ENCODE data around the gene SORBS2.

SORBS2 gene

DNA sequence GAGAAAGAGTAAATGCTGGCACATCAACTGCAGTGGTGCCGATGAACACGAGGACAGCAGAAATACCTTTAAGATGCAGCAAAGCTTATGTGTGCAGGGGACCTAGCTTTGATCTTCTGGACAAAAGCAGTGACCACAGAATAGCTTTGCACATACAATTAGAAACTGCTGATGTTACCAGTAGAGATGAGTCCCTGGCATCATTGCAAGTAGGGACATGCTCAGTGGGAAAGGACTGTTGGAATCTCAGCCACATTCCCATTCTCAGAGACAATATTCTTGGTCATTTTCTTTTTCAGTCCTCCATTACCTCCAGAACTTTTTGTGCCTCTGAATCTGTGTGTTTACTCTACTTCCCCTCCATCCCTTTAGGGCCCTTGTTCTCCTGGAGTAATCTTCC is 259.7 kb downstream of the SORBS2 start:
- DNase-seq (ENCODE audit: low read depth), result no peak

DNA sequence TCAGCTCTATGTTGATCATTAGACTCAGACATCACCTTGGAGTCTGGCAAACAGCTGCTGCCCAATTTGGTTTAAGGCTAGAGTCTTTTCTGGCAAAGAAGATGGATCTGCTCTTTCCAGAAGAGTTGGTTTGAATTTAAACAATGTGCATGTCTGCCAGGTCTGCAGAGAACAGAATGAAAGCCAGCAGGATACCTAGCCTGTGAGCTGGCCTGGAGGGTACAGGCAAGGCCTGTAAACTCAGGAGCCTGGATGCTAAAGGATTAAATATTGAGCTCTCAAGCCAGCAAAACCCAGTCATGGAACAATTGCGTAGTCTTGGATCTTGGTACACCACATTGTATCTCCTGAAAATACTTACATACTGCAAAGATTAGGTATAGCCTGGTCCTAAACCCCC is 261.1 kb downstream of the SORBS2 start:
- DNase-seq (ENCODE audit: low read depth), result no peak

DNA sequence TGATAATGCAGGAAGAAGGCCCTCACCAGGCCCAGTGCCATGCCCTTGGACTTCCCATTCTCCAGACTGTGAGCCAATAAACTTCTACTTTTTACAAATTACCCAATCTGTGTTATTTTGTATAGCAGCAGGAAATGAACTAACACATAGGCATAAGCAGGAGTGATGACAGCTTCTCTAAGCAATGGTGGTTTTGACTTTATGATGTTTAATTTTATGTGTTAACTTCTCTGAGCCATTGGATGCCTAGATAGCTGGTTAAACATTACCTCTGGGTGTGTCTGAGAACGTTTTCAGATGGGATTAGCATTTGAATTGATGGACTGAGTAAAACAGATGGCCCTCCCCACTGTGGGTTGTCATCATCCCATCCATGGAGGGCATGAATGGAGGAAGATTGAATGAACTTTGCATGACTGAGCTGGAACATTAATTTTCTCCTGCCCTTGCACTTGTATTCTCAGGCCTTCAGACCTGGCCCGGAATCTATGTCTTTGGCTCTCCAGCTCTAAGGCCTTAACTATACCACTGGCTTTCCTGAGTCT is 262.8 kb downstream of the SORBS2 start:
- DNase-seq (ENCODE audit: low read depth), result no peak

DNA sequence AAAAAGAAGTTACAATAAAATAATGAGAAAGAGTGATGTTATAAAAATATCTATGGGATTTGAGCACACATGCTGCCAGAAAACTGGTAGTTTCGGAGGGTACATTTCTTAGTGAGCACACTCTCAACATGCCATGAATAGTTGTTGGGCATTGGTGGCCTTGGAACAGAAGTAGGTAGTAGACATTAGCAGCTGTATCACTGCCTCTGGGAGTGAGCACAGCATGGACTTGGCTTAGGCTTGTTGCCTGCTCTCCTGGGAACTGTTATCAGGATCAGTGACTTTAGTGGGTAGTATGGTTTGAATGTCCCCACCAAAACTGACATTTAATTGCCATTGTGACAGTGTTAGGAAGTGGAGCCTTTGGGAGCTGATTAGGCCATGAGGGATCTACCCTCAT is 263.4 kb downstream of the SORBS2 start:
- no peak for DNase-seq (ENCODE audit: low read depth)

DNA sequence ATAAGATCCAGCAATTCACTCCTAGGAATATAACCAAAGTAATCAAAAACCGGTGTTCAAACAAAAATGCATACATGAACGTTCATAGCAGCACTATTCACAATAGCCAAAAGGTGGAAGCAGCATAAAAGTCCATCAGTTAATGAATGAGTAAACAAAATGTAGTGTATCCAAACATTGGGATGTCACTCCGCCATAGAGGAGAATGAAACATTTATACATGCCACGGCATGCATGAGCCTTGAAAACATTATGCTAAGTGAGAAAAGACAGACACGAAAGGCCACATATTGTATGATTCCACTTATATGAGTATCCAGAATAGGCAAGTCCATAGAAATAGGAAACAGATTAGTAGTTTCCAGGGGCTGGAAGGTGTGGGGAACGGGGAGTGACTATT is 265.7 kb downstream of the SORBS2 start:
- DNase-seq (ENCODE audit: low read depth), result no peak

DNA sequence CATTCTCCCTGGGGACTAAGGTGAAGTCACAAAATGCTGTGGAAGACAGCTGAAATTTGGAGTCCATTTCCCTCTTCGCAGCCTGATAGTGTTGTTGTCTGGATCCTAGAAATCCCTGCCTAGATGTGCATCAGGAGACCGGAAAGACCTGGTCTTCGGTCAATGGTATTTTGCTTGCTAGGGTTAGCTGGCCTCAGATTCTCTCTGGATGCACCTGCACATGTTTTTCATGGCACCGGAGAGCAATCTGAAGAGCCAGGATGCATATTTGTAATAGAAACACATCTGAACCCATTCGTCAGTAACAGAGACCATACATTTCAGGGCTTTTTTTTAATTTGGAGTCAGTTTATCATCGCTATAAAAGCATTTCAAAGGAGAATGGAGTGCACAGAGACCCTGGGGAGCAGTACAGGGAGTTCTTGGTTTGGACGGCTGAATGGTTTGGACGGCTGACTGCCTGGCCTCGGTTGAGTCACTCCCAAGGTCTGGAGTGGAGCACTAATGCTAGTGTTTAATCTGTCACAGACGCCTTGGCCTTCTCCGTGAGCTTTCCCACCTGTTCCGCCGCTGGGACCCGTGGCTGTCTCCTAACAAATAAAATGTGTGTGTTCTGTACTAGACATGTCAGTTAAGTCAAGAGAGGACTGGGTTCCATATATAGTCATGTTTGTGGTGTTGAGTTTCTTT is 269.2 kb downstream of the SORBS2 start:
- no peak for DNase-seq (ENCODE audit: low read depth)

DNA sequence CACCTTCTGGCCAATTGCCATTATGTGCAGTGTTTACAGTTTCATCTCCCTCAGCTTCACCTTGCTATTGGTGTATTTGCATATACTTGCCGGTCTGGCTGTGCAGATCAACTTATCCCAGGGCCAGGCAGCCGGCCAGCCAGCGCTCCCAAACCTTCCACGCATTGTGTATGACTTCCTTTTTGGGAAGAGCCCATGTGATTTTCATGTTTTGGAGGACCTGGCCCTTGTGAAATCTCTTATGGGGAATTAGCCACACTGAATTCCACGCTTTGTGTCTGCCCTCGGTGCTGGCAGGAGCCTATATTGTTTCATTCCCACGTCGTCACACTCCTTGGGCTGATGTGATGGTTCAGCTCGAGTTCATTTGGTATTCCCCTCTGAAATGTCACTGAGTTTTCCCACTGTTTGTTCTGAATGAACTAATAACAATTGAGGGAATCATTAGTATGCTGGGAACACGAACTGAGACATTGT is 270.7 kb downstream of the SORBS2 start:
- DNase-seq (ENCODE audit: low read depth), result no peak

DNA sequence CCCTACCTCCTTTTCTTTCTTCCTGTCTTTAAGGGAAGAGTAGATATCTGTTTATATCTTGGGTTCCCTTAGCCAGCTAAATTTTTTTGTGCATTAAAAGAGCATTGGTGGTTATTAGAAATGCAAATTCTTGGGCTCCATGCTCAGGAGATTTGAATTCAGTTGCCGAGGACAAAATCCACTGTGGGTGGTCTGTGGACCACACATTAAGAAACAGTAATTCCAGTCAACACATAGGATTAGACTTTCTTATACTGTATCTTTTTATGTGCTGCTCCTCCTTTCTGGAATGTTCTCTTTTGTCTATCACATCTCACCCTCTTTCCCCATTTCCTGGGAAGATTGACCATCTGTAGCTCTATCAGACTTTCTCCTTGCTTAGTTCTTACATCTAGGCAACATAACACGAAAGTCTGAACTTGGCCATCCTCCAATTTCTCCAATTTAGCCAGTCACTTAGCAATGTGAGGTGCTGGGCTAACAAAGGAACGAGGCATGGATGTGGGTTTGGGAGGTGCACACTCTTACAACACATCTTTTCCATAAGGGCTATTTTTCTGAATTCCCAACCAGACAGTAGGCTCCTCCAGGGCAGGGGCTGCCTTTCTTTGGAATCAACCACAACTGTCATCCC is 271.4 kb downstream of the SORBS2 start:
- no peak for DNase-seq (ENCODE audit: low read depth)

DNA sequence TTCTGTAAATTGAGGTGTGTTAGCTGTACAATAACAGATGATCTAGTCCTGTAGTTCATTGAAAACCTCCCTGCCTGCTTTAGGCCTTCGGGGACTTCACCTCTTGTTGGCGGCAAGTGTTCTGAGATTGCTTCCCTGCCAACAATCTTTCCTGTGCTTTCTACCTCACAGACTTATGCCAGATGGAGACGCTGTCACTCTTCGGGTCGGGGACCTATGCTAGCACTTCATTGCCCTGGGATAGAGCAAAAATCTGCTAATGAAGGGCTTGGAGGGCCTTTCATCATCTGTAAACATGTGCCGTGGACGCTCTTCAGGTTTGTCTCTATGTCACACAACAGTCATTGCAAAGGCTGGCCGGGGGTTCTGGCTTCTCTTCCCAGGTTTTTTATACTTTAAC is 272.0 kb downstream of the SORBS2 start:
- no peak for DNase-seq (ENCODE audit: low read depth)

DNA sequence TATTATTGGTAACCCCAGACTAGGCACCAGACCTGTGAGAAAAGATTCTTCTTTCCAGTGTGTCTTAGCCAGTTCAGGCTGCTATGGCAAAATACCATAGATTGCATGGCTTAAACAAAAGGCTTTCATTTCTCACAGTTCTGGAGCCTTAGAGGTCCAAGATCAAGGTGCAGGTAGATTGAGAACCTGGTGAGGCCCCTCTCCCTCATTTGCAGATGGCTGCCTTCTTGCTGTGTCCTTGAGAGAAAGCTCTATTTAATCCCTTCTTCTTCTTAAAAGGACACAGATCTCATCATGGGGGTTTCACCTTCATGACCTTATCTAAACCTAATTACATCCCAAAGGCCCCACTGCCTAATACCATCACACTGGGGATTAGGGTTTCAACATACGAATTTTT is 273.2 kb downstream of the SORBS2 start:
- DNase-seq (ENCODE audit: low read depth), result no peak

DNA sequence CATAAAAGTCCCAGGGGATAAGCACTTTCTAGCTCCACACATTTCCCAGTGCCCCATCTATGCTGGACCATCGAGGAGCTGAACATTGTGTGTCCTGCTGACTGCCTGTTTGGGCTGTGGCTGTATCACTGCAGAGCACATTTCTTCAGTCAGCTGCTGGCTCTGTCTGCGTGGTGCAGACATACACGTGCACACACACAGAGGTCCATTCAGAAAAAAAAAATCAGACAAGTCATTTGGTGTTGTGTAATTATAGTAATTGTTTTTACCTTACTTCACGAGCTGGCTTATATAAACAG is 275.6 kb downstream of the SORBS2 start:
- no peak for DNase-seq (ENCODE audit: low read depth)

DNA sequence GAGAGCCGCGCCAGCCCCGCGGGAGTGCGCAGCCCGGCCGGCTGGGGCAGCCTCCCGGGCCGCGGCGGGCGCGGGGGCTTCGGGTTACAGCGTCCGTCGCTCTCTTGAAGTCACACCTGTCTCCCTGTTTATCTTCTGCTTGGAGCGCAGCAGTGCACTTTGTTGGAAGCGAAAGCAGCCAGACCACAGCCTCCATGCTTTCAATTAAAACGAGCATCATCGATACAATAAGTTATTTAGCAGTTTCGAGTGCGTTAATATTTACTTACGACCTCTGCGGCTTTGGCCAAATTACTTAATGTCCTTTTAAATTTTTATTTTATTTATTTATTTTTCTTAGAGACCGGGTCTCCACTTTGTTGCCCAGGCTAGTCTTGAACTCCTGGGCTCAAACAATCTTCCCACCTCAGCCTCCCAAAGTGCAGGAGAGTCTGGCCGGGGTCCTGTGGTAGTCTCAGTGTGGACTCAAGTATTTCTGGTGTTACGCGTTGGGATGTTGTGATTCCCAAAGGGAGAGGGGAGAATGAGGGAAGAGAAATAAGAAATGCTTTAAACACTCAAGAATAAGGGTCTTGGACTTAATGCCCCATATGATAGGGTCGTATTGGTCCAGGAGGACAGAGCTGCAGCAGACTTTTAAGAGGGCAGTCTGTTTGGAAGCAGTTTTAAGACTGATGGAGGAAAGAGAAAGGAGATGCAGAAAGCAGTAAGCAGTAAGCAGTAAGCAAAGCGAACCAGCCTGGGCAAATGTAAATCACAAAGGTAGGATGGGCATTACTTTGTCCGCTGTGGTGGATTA is 276.2 kb downstream of the SORBS2 start:
- no peak for DNase-seq (ENCODE audit: low read depth)
